Stimulated activated CD4-positive, alpha-beta T cell treated with anti-CD3 and anti-CD28 coated beads, Interleukin-15, amount 100 ng/mL, for 24 hours (primary cell): ENCODE data around the gene MEIS3.

Experiments
- DNase-seq: peaks from one replicate; pipeline ENCODE4 v3.0.0-alpha.2; 2020

Gene MEIS3

DNA sequence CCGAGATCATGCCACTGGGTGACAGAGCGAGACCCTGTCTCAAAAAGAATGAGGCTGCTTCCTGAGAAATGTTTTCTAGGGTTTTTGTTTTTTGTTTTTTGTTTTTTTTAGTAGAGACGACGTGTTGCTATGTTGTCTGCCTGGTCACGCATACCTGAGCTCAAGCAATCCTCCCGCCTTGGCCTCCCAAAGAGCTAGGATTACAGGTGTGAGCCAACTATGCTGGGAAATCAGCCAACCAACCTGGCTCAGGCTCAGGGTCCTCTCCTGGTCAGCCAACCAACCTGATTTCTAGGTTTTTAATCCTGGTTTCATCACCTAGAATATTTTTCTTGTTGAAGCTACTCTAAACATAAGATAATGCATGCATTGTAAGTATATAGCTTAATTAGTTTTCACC, 62.4 kb downstream of the MEIS3 start:
- DNase-seq: no peak

DNA sequence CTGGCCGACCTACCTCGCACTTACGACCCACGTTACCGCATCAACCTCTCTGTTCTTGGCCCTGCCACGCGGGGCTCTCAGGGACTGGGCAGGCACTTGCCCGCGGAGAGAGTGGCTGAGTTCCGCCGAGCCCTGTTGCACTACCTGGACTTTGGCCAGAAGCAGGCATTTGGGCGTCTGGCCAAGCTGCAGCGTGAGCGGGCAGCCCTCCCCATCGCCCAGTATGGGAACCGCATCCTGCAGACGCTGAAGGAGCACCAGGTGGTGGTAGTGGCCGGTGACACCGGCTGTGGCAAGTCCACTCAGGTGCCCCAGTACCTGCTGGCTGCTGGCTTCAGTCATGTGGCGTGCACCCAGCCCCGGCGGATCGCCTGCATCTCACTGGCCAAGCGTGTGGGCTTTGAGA, 66.0 kb downstream of the MEIS3 start:
- no peak for DNase-seq
